IMR-90 (cell line): ENCODE results near the gene LRIG1. TPM values are rescaled to one million over a fixed set of nuclear protein-coding genes. Genes with fewer than 3 reads are reported as not detected.

Source experiments
- ATAC-seq: fragments of 200-7000 bp; cut with Tn5 transposase; 2 replicates; pipeline ENCODE4 v1.9.1; 2020; ENCODE audit warnings: low read depth, mild to moderate bottlenecking, moderate library complexity
- BruUV-seq: library from RNA; stranded (reverse); fragments of 400-500 nt; replicated peaks from 2 replicates; lab custom pipeline; 2021; lab: Mats Ljungman, UMichigan
- CTCF ChIA-PET: fragments of 300-600 bp; formaldehyde crosslinking; extraction: SDS; loops from one replicate; lab custom pipeline; 2021; ENCODE audit warnings: antibody characterized with exemption; lab: Yijun Ruan, JAX
- POLR2A ChIA-PET: fragments of 300-600 bp; sonication (Branson Sonifier 250); formaldehyde crosslinking; loops from one replicate; lab custom pipeline; 2022; ENCODE audit warnings: antibody characterized with exemption; ENCODE audit not compliant: unreplicated experiment; lab: Charles Lee
- DNase-seq: peaks from one replicate; pipeline ENCODE4 v3.0.0; 2013
- H2AFZ ChIP-seq: replicated peaks from 2 replicates; pipeline ENCODE3; 2013; ENCODE audit warnings: low read length, mild to moderate bottlenecking; ENCODE audit not compliant: poor library complexity
- H2AK5ac ChIP-seq: 2 replicates; pipeline ENCODE4 v1.6.1; 2013; ENCODE audit warnings: low read depth, low read length, inconsistent platforms
- H2AK9ac ChIP-seq: replicated peaks from 2 replicates; pipeline ENCODE3; 2013; ENCODE audit warnings: mild to moderate bottlenecking, low read depth, low read length, moderate library complexity; ENCODE audit not compliant: poor library complexity
- H2BK120ac ChIP-seq: 2 replicates; pipeline ENCODE4 v1.6.1; 2013; ENCODE audit warnings: low read depth, low read length, inconsistent platforms
- H2BK15ac ChIP-seq: 3 replicates; pipeline ENCODE4 v1.6.1; 2013; ENCODE audit warnings: low read depth, low read length, inconsistent platforms
- H2BK20ac ChIP-seq: 2 replicates; pipeline ENCODE4 v1.6.1; 2013; ENCODE audit warnings: low read depth, mild to moderate bottlenecking, inconsistent platforms, low read length, moderate library complexity
- H2BK5ac ChIP-seq: 2 replicates; pipeline ENCODE4 v1.6.1; 2013; ENCODE audit warnings: mild to moderate bottlenecking, low read depth, low read length, inconsistent platforms; ENCODE audit not compliant: poor library complexity, severe bottlenecking
- H3K14ac ChIP-seq: replicated peaks from 2 replicates; pipeline ENCODE4 v1.6.1; 2013; ENCODE audit warnings: low read depth, low read length, inconsistent platforms
- H3K18ac ChIP-seq: 2 replicates; pipeline ENCODE4 v1.6.1; 2013; ENCODE audit warnings: low read depth, low read length, control low read depth
- H3K23ac ChIP-seq: 2 replicates; pipeline ENCODE4 v1.6.1; 2013; ENCODE audit warnings: low read depth, low read length, inconsistent platforms
- H3K27ac ChIP-seq: 2 replicates; pipeline ENCODE4 v1.5.1; 2013; ENCODE audit warnings: mild to moderate bottlenecking, control low read depth, low read length; ENCODE audit not compliant: insufficient read depth
- H3K27me3 ChIP-seq: 2 replicates; pipeline ENCODE4 v1.6.1; 2013; ENCODE audit warnings: low read length; ENCODE audit not compliant: control insufficient read depth, insufficient read depth
- H3K36me3 ChIP-seq: 2 replicates; pipeline ENCODE4 v1.6.1; 2013; ENCODE audit warnings: low read length, mixed read lengths; ENCODE audit not compliant: control insufficient read depth, insufficient read depth
- H3K4ac ChIP-seq: 2 replicates; pipeline ENCODE4 v1.6.1; 2013; ENCODE audit warnings: low read depth, low read length, inconsistent platforms
- H3K4me1 ChIP-seq: 2 replicates; pipeline ENCODE4 v1.6.1; 2013; ENCODE audit warnings: low read length, mixed read lengths; ENCODE audit not compliant: control insufficient read depth, insufficient read depth
- H3K4me2 ChIP-seq: 2 replicates; pipeline ENCODE4 v1.6.1; 2013; ENCODE audit warnings: low read depth, mild to moderate bottlenecking, control low read depth, low read length, moderate library complexity
- H3K4me3 ChIP-seq: 2 replicates; pipeline ENCODE4 v1.5.1; 2013; ENCODE audit warnings: low read depth, mild to moderate bottlenecking, control low read depth, low read length, moderate library complexity; ENCODE audit not compliant: insufficient read depth
- H3K56ac ChIP-seq: 2 replicates; pipeline ENCODE4 v1.6.1; 2013; ENCODE audit warnings: low read length, inconsistent platforms; ENCODE audit not compliant: insufficient read depth; ENCODE audit errors: extremely low read depth
- H3K79me1 ChIP-seq, 2 experiments: 2 replicates each; pipeline ENCODE4 v1.6.1; 2013; ENCODE audit warnings: low read length in 2 of 2, inconsistent platforms in 1 of 2, low read depth in 1 of 2
- H3K9ac ChIP-seq: 2 replicates; pipeline ENCODE4 v1.6.1; 2013; ENCODE audit warnings: low read depth, low read length, control low read depth
- H3K9me1 ChIP-seq: 2 replicates; pipeline ENCODE4 v1.6.1; 2013; ENCODE audit warnings: low read length, inconsistent platforms; ENCODE audit not compliant: insufficient read depth
- H3K9me3 ChIP-seq: 2 replicates; pipeline ENCODE4 v1.6.1; 2013; ENCODE audit warnings: low read length; ENCODE audit not compliant: control insufficient read depth, insufficient read depth
- H4K20me1 ChIP-seq: 2 replicates; pipeline ENCODE4 v1.6.1; 2013; ENCODE audit warnings: low read length, inconsistent platforms; ENCODE audit not compliant: insufficient read depth
- H4K5ac ChIP-seq: 2 replicates; pipeline ENCODE4 v1.6.1; 2013; ENCODE audit warnings: mild to moderate bottlenecking, low read depth, low read length, control low read depth
- H4K8ac ChIP-seq, 2 experiments: 2 replicates each; pipeline ENCODE4 v1.6.1; 2013; ENCODE audit warnings: low read depth in 2 of 2, low read length in 2 of 2, control low read depth in 1 of 2, inconsistent platforms in 1 of 2
- H4K91ac ChIP-seq: 2 replicates; pipeline ENCODE4 v1.6.1; 2013; ENCODE audit warnings: low read depth, low read length, inconsistent platforms; ENCODE audit not compliant: insufficient read depth
- BHLHE40 ChIP-seq: fragments of 150-350 bp; IDR thresholded peaks from 2 replicates; pipeline ENCODE4 v1.6.1; 2016; ENCODE audit warnings: mild to moderate bottlenecking, low read depth, low read length
- CEBPB ChIP-seq: IDR thresholded peaks from 2 replicates; pipeline ENCODE4 v1.6.1; 2012; ENCODE audit warnings: low read depth, low read length, improper control_type of control experiment
- CHD1 ChIP-seq: IDR thresholded peaks from 2 replicates; pipeline ENCODE4 v1.6.1; 2012; ENCODE audit warnings: low read depth, low read length, improper control_type of control experiment
- FOS ChIP-seq: fragments of 150-350 bp; IDR thresholded peaks from 2 replicates; pipeline ENCODE4 v1.6.1; 2016; ENCODE audit warnings: low read depth, low read length
- MAFK ChIP-seq: IDR thresholded peaks from 2 replicates; pipeline ENCODE4 v1.6.1; 2012; ENCODE audit warnings: low read depth, low read length, improper control_type of control experiment
- MAZ ChIP-seq: IDR thresholded peaks from 2 replicates; pipeline ENCODE4 v1.6.1; 2012; ENCODE audit warnings: low read depth, mild to moderate bottlenecking, low read length, improper control_type of control experiment, moderate library complexity, borderline replicate concordance
- MXI1 ChIP-seq: IDR thresholded peaks from 2 replicates; pipeline ENCODE4 v1.6.1; 2012; ENCODE audit warnings: low read depth, mild to moderate bottlenecking, low read length, moderate library complexity, borderline replicate concordance
- NFE2L2 ChIP-seq: fragments of 150-350 bp; IDR thresholded peaks from 2 replicates; pipeline ENCODE4 v1.6.1; 2016; ENCODE audit warnings: low read depth, mild to moderate bottlenecking, low read length
- POLR2A ChIP-seq: IDR thresholded peaks from 2 replicates; pipeline ENCODE4 v1.6.1; 2012; ENCODE audit warnings: mild to moderate bottlenecking, low read depth, low read length
- RAD21 ChIP-seq: IDR thresholded peaks from 2 replicates; pipeline ENCODE4 v1.6.1; 2012; ENCODE audit warnings: low read length, improper control_type of control experiment
- RCOR1 ChIP-seq: IDR thresholded peaks from 2 replicates; pipeline ENCODE4 v1.6.1; 2012; ENCODE audit warnings: mild to moderate bottlenecking, low read length, improper control_type of control experiment; ENCODE audit not compliant: insufficient replicate concordance
- RFX5 ChIP-seq: IDR thresholded peaks from 2 replicates; pipeline ENCODE4 v1.8.0; 2012; ENCODE audit warnings: low read depth, mild to moderate bottlenecking, low read length, moderate library complexity
- SMC3 ChIP-seq: fragments of 150-350 bp; IDR thresholded peaks from 2 replicates; pipeline ENCODE4 v1.6.1; 2016; ENCODE audit warnings: low read depth, mild to moderate bottlenecking, antibody characterized with exemption, low read length, moderate library complexity
- WGBS, 2 experiments: methylation state at CpG; one replicate each; pipeline versions ENCODE4 v1.1.5 to v1.1.7; 2013; ENCODE audit warnings: missing lambda C conversion rate in 2 of 2; ENCODE audit not compliant: insufficient read length in 1 of 2; ENCODE audit errors: extremely low coverage in 2 of 2; 5-methylcytosine and 5-hydroxymethylcytosine counted together
- dilution Hi-C: fragments of 300-500 bp; cut with HindIII; formaldehyde crosslinking; loops from one replicate; pipeline ENCODE4 v1.14.3; 2018; ENCODE audit warnings: low sequenced_read_pairs; ENCODE audit not compliant: unreplicated experiment
- in situ Hi-C: fragments of 300-500 bp; cut with MboI; formaldehyde crosslinking; loops from 3 replicates; pipeline ENCODE4 v1.14.3; 2019; ENCODE audit warnings: low sequenced_read_pairs, inconsistent platforms, mixed read lengths
- intact Hi-C: fragments of 100-400 bp; cut with micrococcal nuclease; formaldehyde crosslinking; loops from 2 replicates; pipeline ENCODE4 v1.10.0; 2022
- polyA plus RNA-seq, 3 experiments: library from polyadenylated mRNA; depleted of rRNA; stranded (reverse); fragments of >200 nt; gene quantifications; 2 replicates each; pipeline ENCODE4 v1.2.3, GENCODE V29; 2012; ENCODE audit warnings: low replicate concordance in 1 of 3
- total RNA-seq: library from RNA; depleted of rRNA; stranded (reverse); fragments of >200 nt; gene quantifications from 2 replicates; pipeline ENCODE4 v1.2.3, GENCODE V29; 2012
- TF ChIP-seq, protein P1 (sequence below): fragments of 150-350 bp; IDR thresholded peaks from 2 replicates; pipeline ENCODE4 v1.6.1; 2016; ENCODE audit warnings: low read depth, mild to moderate bottlenecking, low read length, moderate library complexity, borderline replicate concordance
- TF ChIP-seq, protein P2 (sequence below): conservative IDR thresholded peaks from 2 replicates; pipeline ENCODE4 v1.5.1; 2012; ENCODE audit warnings: mild to moderate bottlenecking, low read depth, low read length, improper control_type of control experiment
- TF ChIP-seq, protein P3 (sequence below): fragments of 150-350 bp; IDR thresholded peaks from 2 replicates; pipeline ENCODE4 v1.6.1; 2017; ENCODE audit warnings: mild to moderate bottlenecking, antibody characterized with exemption, low read length, low read depth

Gene LRIG1
- total and polyA plus RNA-seq, 2 of the 4 experiments (the other 2 are of a cell fraction), result 62.8 to 87.8 TPM

DNA sequence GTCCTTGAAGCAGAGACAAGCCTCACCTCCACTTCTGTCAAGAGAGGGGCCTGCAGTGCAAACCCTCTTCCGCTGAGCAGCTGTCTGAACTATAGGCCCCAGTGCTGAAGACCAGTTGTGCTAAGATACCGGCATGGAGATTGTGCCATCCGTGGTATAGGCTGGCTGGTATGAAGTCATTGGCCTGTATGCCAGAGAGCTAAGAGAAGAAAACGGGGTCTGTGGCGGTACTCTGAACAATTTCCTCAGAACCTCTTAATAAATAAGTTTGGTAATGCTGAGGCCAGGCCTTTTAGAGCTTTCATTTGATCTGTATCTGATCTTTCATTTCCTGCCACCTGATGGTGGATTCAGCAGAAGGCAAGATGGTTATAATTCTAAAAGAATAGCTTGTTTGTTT is 123.0 kb downstream of the LRIG1 start:
- Histone ChIP-seq H3K23ac (no peak overlapping the region), H3K9ac (no peak overlapping the region), H3K18ac (no peak overlapping the region), H4K8ac (no peak overlapping the region), H3K36me3 (peaks cover 48% of the 10 kb centered on the region), H3K79me1 (no peaks in the 10 kb centered on the region), H2AFZ (no peak overlapping the region), H2AK9ac (no peak overlapping the region), H2BK120ac (no peak overlapping the region), H3K4me3 (no peak overlapping the region), H4K20me1 (no peaks in the 10 kb centered on the region), H2BK5ac (no peak overlapping the region), H3K4ac (no peak overlapping the region), H2BK15ac (no peak overlapping the region), H3K56ac (no peak overlapping the region), H3K9me3 (no peaks in the 10 kb centered on the region), H3K27ac (no peak overlapping the region), H3K4me1 (peaks cover 3% of the 10 kb centered on the region), H3K14ac (no peak overlapping the region), H4K91ac (no peak overlapping the region), H2BK20ac (no peak overlapping the region), H2AK5ac (no peak overlapping the region), H3K27me3 (no peaks in the 10 kb centered on the region), H4K5ac (no peak overlapping the region), H3K4me2 (no peak overlapping the region), H3K9me1 (0 out of 2 replicates have a peak, but pooled peaks cover 2% of the 10 kb centered on the region)
- ChIA-PET CTCF (interaction anchor here (0.6 to 1.2 kb wide), 4 partner anchors 9 to 113 kb away, joined by 3 to 6 read pairs (median 4); no protein-coding TSS in a partner anchor), POLR2A (no interaction called here)
- intact Hi-C loops (no loop called here), in situ Hi-C loops (no loop called here), dilution Hi-C loops (no loop called here)
- WGBS, 2 experiments, result no CpG with 5 or more reads among the region's 5 CpGs
- TF ChIP-seq, protein P1, sequence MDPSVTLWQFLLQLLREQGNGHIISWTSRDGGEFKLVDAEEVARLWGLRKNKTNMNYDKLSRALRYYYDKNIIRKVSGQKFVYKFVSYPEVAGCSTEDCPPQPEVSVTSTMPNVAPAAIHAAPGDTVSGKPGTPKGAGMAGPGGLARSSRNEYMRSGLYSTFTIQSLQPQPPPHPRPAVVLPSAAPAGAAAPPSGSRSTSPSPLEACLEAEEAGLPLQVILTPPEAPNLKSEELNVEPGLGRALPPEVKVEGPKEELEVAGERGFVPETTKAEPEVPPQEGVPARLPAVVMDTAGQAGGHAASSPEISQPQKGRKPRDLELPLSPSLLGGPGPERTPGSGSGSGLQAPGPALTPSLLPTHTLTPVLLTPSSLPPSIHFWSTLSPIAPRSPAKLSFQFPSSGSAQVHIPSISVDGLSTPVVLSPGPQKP, result no peak
- TF ChIP-seq, protein P2, sequence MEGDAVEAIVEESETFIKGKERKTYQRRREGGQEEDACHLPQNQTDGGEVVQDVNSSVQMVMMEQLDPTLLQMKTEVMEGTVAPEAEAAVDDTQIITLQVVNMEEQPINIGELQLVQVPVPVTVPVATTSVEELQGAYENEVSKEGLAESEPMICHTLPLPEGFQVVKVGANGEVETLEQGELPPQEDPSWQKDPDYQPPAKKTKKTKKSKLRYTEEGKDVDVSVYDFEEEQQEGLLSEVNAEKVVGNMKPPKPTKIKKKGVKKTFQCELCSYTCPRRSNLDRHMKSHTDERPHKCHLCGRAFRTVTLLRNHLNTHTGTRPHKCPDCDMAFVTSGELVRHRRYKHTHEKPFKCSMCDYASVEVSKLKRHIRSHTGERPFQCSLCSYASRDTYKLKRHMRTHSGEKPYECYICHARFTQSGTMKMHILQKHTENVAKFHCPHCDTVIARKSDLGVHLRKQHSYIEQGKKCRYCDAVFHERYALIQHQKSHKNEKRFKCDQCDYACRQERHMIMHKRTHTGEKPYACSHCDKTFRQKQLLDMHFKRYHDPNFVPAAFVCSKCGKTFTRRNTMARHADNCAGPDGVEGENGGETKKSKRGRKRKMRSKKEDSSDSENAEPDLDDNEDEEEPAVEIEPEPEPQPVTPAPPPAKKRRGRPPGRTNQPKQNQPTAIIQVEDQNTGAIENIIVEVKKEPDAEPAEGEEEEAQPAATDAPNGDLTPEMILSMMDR, result no peak
- TF ChIP-seq BHLHE40 (no peak), MAZ (no peak), SMC3 (no peak), POLR2A (no peak), RAD21 (no peak), NFE2L2 (no peak), MXI1 (no peak), CHD1 (no peak), CEBPB (no peak), MAFK (no peak), RCOR1 (no peak), RFX5 (no peak), FOS (no peak)
- TF ChIP-seq, protein P3, sequence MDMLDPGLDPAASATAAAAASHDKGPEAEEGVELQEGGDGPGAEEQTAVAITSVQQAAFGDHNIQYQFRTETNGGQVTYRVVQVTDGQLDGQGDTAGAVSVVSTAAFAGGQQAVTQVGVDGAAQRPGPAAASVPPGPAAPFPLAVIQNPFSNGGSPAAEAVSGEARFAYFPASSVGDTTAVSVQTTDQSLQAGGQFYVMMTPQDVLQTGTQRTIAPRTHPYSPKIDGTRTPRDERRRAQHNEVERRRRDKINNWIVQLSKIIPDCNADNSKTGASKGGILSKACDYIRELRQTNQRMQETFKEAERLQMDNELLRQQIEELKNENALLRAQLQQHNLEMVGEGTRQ, result no peak
- ATAC-seq (no peak), DNase-seq (no peak)
- BruUV-seq, result no TSS peak
